Measurements from ENCODE around the gene NOS1AP. TPM values are rescaled to one million over a fixed set of nuclear protein-coding genes. Genes with fewer than 3 reads are reported as not detected.

NOS1AP gene
- polyA plus RNA-seq, 1 of the 3 experiments (the other 2 are of a cell fraction), result 0.03 TPM

DNA sequence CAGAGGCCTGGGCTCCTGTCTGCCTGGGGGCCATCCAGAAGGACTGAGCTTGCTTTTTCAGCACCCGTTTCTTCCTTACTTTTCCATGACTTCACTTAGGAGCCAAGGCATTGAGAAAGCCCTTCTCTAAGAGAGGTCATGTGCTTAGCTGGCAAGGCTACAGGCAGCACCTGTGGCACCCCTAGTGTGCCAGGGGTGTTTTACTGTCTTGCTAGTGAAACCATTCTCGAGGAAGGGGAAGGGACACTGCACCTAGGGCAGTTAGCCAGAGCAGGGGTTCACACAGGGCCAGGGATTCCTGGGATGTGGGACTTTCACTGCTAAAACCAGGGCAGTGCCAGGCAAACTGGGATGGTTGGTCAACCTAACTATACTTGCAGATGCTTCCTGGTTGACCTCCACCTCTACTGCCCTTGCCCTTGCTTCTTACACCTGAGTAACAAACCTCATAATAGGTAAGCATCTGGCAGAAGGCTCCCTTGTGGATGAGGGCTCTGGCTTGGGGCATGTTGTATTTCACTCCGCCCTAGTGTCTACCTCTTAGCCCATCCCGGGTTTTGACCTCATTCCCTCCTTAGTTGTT, 69.2 kb downstream of the NOS1AP start:
- H3F3A ChIP-seq (replicated peaks; ENCODE audit: insufficient read depth), result no peaks in the 10 kb centered on the region
- TF ChIP-seq, protein P1, sequence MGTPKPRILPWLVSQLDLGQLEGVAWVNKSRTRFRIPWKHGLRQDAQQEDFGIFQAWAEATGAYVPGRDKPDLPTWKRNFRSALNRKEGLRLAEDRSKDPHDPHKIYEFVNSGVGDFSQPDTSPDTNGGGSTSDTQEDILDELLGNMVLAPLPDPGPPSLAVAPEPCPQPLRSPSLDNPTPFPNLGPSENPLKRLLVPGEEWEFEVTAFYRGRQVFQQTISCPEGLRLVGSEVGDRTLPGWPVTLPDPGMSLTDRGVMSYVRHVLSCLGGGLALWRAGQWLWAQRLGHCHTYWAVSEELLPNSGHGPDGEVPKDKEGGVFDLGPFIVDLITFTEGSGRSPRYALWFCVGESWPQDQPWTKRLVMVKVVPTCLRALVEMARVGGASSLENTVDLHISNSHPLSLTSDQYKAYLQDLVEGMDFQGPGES (IDR thresholded peaks at IDR 0.05; ENCODE audit: low read depth, low read length), result no peak
- no peak for TF ChIP-seq YY1 (IDR thresholded peaks at IDR 0.05; ENCODE audit: low read depth)
- no peak for TF ChIP-seq TAF1 (IDR thresholded peaks at IDR 0.05; ENCODE audit: borderline replicate concordance, low read depth, low read length)
- no peak for TF ChIP-seq GABPA (IDR thresholded peaks at IDR 0.05; ENCODE audit: low read depth)
- TF ChIP-seq CHD2 (IDR thresholded peaks at IDR 0.05; ENCODE audit: low read length, partially characterized antibody), result no peak
- TF ChIP-seq NFIC (IDR thresholded peaks at IDR 0.05; ENCODE audit: borderline replicate concordance), result no peak
- no peak for TF ChIP-seq FOSL2 (IDR thresholded peaks at IDR 0.05; ENCODE audit: borderline replicate concordance, low read depth)
- TF ChIP-seq SIN3A (IDR thresholded peaks at IDR 0.05; ENCODE audit: borderline replicate concordance, low read depth, low read length), result no peak
- TF ChIP-seq, protein P2, sequence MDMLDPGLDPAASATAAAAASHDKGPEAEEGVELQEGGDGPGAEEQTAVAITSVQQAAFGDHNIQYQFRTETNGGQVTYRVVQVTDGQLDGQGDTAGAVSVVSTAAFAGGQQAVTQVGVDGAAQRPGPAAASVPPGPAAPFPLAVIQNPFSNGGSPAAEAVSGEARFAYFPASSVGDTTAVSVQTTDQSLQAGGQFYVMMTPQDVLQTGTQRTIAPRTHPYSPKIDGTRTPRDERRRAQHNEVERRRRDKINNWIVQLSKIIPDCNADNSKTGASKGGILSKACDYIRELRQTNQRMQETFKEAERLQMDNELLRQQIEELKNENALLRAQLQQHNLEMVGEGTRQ (IDR thresholded peaks at IDR 0.05; ENCODE audit: borderline replicate concordance, low read depth, low read length), result no peak
- TF ChIP-seq NRF1 (IDR thresholded peaks at IDR 0.05; ENCODE audit: low read depth, low read length), result no peak
- TF ChIP-seq ELF1 (IDR thresholded peaks at IDR 0.05), result no peak
- TF ChIP-seq FOXM1 (IDR thresholded peaks at IDR 0.05; ENCODE audit: low read depth), result no peak
- no peak for TF ChIP-seq RCOR1 (IDR thresholded peaks at IDR 0.05; ENCODE audit: low read length)
- TF ChIP-seq, protein P3, sequence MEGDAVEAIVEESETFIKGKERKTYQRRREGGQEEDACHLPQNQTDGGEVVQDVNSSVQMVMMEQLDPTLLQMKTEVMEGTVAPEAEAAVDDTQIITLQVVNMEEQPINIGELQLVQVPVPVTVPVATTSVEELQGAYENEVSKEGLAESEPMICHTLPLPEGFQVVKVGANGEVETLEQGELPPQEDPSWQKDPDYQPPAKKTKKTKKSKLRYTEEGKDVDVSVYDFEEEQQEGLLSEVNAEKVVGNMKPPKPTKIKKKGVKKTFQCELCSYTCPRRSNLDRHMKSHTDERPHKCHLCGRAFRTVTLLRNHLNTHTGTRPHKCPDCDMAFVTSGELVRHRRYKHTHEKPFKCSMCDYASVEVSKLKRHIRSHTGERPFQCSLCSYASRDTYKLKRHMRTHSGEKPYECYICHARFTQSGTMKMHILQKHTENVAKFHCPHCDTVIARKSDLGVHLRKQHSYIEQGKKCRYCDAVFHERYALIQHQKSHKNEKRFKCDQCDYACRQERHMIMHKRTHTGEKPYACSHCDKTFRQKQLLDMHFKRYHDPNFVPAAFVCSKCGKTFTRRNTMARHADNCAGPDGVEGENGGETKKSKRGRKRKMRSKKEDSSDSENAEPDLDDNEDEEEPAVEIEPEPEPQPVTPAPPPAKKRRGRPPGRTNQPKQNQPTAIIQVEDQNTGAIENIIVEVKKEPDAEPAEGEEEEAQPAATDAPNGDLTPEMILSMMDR (IDR thresholded peaks at IDR 0.05), result no peak
- no peak for TF ChIP-seq RAD21 (IDR thresholded peaks at IDR 0.05; ENCODE audit: low read length)
- TF ChIP-seq, protein P4, sequence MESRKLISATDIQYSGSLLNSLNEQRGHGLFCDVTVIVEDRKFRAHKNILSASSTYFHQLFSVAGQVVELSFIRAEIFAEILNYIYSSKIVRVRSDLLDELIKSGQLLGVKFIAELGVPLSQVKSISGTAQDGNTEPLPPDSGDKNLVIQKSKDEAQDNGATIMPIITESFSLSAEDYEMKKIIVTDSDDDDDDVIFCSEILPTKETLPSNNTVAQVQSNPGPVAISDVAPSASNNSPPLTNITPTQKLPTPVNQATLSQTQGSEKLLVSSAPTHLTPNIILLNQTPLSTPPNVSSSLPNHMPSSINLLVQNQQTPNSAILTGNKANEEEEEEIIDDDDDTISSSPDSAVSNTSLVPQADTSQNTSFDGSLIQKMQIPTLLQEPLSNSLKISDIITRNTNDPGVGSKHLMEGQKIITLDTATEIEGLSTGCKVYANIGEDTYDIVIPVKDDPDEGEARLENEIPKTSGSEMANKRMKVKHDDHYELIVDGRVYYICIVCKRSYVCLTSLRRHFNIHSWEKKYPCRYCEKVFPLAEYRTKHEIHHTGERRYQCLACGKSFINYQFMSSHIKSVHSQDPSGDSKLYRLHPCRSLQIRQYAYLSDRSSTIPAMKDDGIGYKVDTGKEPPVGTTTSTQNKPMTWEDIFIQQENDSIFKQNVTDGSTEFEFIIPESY (IDR thresholded peaks at IDR 0.05; ENCODE audit: borderline replicate concordance, low read depth), result no peak
- no peak for TF ChIP-seq MXI1 (IDR thresholded peaks at IDR 0.05; ENCODE audit: low read depth, low read length)
- no peak for TF ChIP-seq JUND (IDR thresholded peaks at IDR 0.05)
- H3K9me3 ChIP-seq, result no peaks in the 10 kb centered on the region
- H3K36me3 ChIP-seq (replicated peaks in 1 of 2; ENCODE audit: control insufficient read depth in 1 of 2, insufficient read depth in 2 of 2, low read length in 1 of 2), result no peaks in the 10 kb centered on the region
- no peak for DNase-seq
- no peak overlapping the region for H2AFZ ChIP-seq (ENCODE audit: low read depth)
- no peaks in the 10 kb centered on the region for H3K9me2 ChIP-seq
- ChIA-PET POLR2A (no interaction called here), CTCF (no interaction called here)
- no peak overlapping the region for H3K4me3 ChIP-seq (ENCODE audit: low read depth in 2 of 2, low read length in 1 of 2)
- no peaks in the 10 kb centered on the region for H4K20me1 ChIP-seq (ENCODE audit: insufficient read depth)
- H3K4me2 ChIP-seq, result no peak overlapping the region
- WGBS (ENCODE audit: low lambda C conversion rate), result 47% methylated on average over 4 of the region's 4 CpGs
- H3K9ac ChIP-seq, result no peak overlapping the region
- peaks cover 6 to 18% of the 10 kb centered on the region in 2 experiments; a peak in 2 of 4 replicates for H3K4me1 ChIP-seq (ENCODE audit: control insufficient read depth in 1 of 2, insufficient read depth in 2 of 2, low read depth in 1 of 2, low read length in 1 of 2)
- H3K27ac ChIP-seq (ENCODE audit: low read depth in 2 of 2, low read length in 1 of 2), result no peak overlapping the region
- H3K79me2 ChIP-seq (ENCODE audit: insufficient read depth), result no peaks in the 10 kb centered on the region
- H3K27me3 ChIP-seq (ENCODE audit: insufficient read depth), result no peaks in the 10 kb centered on the region

Measured in SK-N-SH (cell line).